ENCODE data around the gene CCL24. TPM values are rescaled to one million over a fixed set of nuclear protein-coding genes. Genes with fewer than 3 reads are reported as not detected.
A peak's percentile ranks its signal among the peaks of the same experiment; 100 is the strongest.
"Not testable (repeated sequence)": the region's sequence is repeated elsewhere in the genome, so short reads cannot be mapped to it uniquely, and the experiment has no call there.

The CCL24 gene
- polyA plus RNA-seq, 2 donors, result 0.68 TPM; not detected in 1

DNA sequence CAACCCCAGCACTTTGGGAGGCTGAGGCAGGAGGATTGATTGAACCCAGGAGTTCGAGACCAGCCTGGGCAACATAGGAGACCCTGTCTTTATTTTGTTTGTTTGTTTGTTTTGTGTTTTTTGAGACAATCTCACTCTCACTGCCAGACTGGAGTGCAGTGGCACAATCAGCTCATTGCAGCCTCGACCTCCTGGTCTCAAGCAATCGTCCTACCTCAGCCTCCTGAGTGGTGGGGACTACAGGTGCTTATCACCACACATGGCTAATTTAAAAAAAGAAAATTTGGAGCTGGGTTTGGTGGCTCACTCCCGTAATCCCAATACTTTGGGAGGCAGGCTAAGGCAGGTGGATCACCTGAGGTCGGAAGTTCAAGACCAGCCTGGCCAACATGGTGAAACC, 30.6 kb upstream of the CCL24 start:
- Histone ChIP-seq H3K27ac (ENCODE audit: low read depth in 2 of 2, low read length in 1 of 2) (no peak overlapping the region), H3K9me3 (ENCODE audit: control insufficient read depth in 2 of 2, insufficient read depth in 1 of 2, low read depth in 1 of 2, low read length in 1 of 2) (no peaks in the 10 kb centered on the region)
- WGBS, 2 donors, result 92 to 93% methylated on average over 5 of the region's 5 CpGs

DNA sequence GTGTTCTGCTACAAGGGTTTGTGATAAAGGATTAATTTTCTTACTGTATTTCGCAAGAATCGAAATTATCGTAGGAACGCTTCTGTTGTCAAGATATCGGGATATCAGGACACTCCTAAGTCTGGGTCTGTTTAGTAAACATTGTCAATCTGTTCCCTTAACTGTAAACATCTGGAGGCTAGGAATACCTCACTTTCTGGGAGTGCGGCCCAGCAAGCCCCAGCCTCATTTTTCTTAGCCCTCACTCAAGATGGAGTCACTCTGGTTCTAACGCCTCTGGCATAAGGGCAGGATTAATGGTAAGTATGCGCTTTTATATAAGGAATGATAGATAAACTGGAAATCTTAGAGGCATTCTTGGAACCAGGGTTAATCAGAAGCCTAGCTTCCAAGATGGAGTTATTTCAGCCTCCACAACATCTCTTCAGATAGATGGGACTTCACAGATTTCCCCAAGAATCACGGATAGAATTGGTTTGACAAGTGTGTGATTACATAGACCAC, 30.1 kb upstream of the CCL24 start:
- H3K9me3 ChIP-seq (ENCODE audit: control insufficient read depth in 2 of 2, insufficient read depth in 1 of 2, low read depth in 1 of 2, low read length in 1 of 2), result no peaks in the 10 kb centered on the region
- H3K36me3 ChIP-seq (ENCODE audit: control insufficient read depth in 2 of 2, insufficient read depth in 2 of 2, low read length in 1 of 2), result no peaks in the 10 kb centered on the region
- no peak overlapping the region for H3K4me3 ChIP-seq (ENCODE audit: low read depth in 1 of 2, low read length in 2 of 2)
- no peak overlapping the region for H3K27ac ChIP-seq (ENCODE audit: low read depth in 2 of 2, low read length in 1 of 2)
- 88 to 91% methylated on average over 9 of the region's 9 CpGs for WGBS, 2 donors
- H3K27me3 ChIP-seq (ENCODE audit: control insufficient read depth in 1 of 2, insufficient read depth in 2 of 2, low read length in 2 of 2), result no peaks in the 10 kb centered on the region
- H3K4me1 ChIP-seq (ENCODE audit: control insufficient read depth in 2 of 2, insufficient read depth in 2 of 2, low read length in 1 of 2), result peaks cover 0 to 6% of the 10 kb centered on the region in 2 donors

More for the DNA sequence above, 30.6 kb upstream of the CCL24 start:
- Histone ChIP-seq H3K36me3 (ENCODE audit: control insufficient read depth in 2 of 2, insufficient read depth in 2 of 2, low read length in 1 of 2) (no peaks in the 10 kb centered on the region), H3K4me1 (ENCODE audit: control insufficient read depth in 2 of 2, insufficient read depth in 2 of 2, low read length in 1 of 2) (peaks cover 0 to 6% of the 10 kb centered on the region in 2 donors), H3K4me3 (ENCODE audit: low read depth in 1 of 2, low read length in 2 of 2) (no peak overlapping the region), H3K27me3 (ENCODE audit: control insufficient read depth in 1 of 2, insufficient read depth in 2 of 2, low read length in 2 of 2) (no peaks in the 10 kb centered on the region)

DNA sequence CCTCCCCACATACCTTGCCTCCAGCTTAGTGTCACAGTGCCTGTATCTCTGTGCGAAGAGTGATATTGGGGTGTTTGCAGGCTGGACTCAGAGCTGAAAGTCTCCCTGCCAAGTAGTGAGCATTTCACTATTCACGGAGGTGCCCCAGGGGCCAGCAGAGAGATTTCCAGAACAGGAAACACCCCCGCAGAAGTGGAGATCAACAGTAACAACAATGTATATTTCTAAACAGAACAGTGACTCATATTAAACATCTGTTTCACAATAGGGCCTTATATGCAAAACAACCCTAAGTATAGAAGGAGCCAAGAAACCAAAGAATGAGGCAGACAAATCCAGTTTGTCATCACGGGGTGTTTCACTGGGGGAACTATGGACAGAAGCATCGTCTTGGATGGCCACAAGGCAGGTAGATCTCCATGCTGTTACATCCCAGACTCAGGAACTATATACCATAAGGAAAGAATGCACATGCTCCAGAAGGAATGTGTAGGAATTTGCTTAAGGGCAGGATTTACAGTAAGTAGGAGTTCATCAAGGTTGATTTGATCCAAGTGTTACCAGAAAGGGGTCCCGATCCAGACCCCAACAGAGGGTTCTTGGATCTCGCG, 29.3 kb upstream of the CCL24 start:
- H3K4me3 ChIP-seq (ENCODE audit: low read depth in 1 of 2, low read length in 2 of 2), result no peak overlapping the region
- H3K9me3 ChIP-seq (ENCODE audit: control insufficient read depth in 2 of 2, insufficient read depth in 1 of 2, low read depth in 1 of 2, low read length in 1 of 2), result no peaks in the 10 kb centered on the region
- H3K36me3 ChIP-seq (ENCODE audit: control insufficient read depth in 2 of 2, insufficient read depth in 2 of 2, low read length in 1 of 2), result no peaks in the 10 kb centered on the region
- 28 to 42% methylated on average over 8 of the region's 8 CpGs for WGBS, 2 donors
- H3K4me1 ChIP-seq (ENCODE audit: control insufficient read depth in 2 of 2, insufficient read depth in 2 of 2, low read length in 1 of 2), result peaks cover 0 to 6% of the 10 kb centered on the region in 2 donors
- H3K27me3 ChIP-seq (ENCODE audit: control insufficient read depth in 1 of 2, insufficient read depth in 2 of 2, low read length in 2 of 2), result no peaks in the 10 kb centered on the region
- H3K27ac ChIP-seq (ENCODE audit: low read depth in 2 of 2, low read length in 1 of 2), result peak overlapping the region; percentile 72 to 77

DNA sequence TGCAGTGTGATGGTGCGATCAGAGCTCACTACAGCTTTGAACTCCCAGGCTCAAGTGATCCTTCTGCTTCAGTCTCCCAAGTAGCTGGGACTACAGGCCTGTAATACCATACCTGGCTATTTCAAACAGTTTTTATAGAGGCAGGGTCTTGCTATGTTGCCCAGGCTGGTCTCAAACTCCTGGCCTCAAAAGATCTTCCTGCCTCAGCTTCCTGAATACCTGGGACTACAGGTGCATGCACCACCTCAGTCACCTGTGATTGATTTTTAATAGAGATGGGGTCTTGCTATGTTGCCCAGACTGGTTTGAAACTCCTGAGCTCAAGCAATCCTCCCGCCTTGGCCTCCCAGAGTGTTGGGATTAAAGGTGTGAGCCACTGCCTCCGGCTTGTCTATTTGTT, 26.4 kb upstream of the CCL24 start:
- Histone ChIP-seq H3K4me3 (ENCODE audit: low read depth in 1 of 2, low read length in 2 of 2) (no peak overlapping the region), H3K36me3 (ENCODE audit: control insufficient read depth in 2 of 2, insufficient read depth in 2 of 2, low read length in 1 of 2) (no peaks in the 10 kb centered on the region), H3K27me3 (ENCODE audit: control insufficient read depth in 1 of 2, insufficient read depth in 2 of 2, low read length in 2 of 2) (no peaks in the 10 kb centered on the region), H3K27ac (ENCODE audit: low read depth in 2 of 2, low read length in 1 of 2) (no peak overlapping the region), H3K9me3 (ENCODE audit: control insufficient read depth in 2 of 2, insufficient read depth in 1 of 2, low read depth in 1 of 2, low read length in 1 of 2) (no peaks in the 10 kb centered on the region), H3K4me1 (ENCODE audit: control insufficient read depth in 2 of 2, insufficient read depth in 2 of 2, low read length in 1 of 2) (peaks cover 0 to 6% of the 10 kb centered on the region in 2 donors)
- WGBS, 2 donors, result 90 to 95% methylated on average over 3 of the region's 3 CpGs

DNA sequence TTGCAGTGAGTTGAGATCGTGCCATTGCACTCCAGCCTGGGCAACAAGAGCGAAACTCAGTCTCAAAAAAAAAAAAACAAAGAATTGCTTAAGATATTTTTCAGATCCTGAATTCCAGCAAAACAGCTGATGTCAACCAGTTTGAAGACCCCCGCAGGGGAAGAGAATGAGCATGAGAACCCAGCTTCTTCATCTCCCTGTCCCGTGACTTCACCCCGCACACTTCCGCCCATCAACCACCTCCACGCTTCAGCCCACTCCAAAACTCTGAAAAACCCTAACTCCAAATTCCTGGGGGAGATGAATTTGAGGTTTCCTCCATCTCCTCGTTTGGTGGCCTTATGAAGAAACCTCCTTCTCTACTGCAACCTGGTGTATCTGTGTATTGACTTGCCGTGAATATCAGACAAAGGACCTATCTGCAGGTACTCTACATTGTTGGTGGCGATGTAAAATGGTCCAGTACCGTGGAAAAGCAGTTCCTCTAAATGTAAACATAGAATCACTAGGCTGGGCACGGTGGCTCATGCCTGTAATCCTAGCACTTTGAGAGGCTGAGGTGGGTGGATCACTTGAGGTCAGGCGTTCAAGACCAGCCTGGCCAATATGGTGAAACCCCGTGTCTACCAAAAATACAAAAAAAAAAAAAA, 24.8 kb upstream of the CCL24 start:
- not testable (repeated sequence) for H3K4me1 ChIP-seq (ENCODE audit: control insufficient read depth in 2 of 2, insufficient read depth in 2 of 2, low read length in 1 of 2); H3K36me3 ChIP-seq (ENCODE audit: control insufficient read depth in 2 of 2, insufficient read depth in 2 of 2, low read length in 1 of 2); H3K9me3 ChIP-seq (ENCODE audit: control insufficient read depth in 2 of 2, insufficient read depth in 1 of 2, low read depth in 1 of 2, low read length in 1 of 2); H3K27ac ChIP-seq (ENCODE audit: low read depth in 2 of 2, low read length in 1 of 2); H3K27me3 ChIP-seq (ENCODE audit: control insufficient read depth in 1 of 2, insufficient read depth in 2 of 2, low read length in 2 of 2); H3K4me3 ChIP-seq (ENCODE audit: low read depth in 1 of 2, low read length in 2 of 2)
- 80 to 84% methylated on average over 14 of the region's 14 CpGs for WGBS, 2 donors

DNA sequence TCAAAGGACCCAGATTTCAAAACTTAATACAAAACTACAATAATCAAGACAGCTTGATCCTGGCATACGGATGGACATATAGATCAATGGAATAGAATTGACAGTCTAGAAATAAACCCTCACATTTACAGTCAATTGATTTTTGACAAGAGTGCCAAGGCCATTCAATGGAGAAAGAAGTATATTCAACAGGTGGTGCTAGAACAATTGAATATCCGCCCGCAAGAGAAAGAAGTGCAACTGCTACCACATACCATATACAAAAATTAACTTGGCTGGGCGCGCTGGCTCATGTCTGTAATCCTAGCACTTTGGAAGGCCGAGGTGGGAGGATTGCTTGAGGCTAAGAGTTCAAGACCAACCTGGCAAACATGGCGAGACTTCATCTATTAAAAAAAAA, 23.2 kb upstream of the CCL24 start:
- H3K4me3 ChIP-seq (ENCODE audit: low read depth in 1 of 2, low read length in 2 of 2), result no peak overlapping the region
- H3K27me3 ChIP-seq (ENCODE audit: control insufficient read depth in 1 of 2, insufficient read depth in 2 of 2, low read length in 2 of 2), result no peaks in the 10 kb centered on the region
- no peaks in the 10 kb centered on the region for H3K4me1 ChIP-seq (ENCODE audit: control insufficient read depth in 2 of 2, insufficient read depth in 2 of 2, low read length in 1 of 2)
- H3K27ac ChIP-seq (ENCODE audit: low read depth in 2 of 2, low read length in 1 of 2), result no peak overlapping the region
- H3K36me3 ChIP-seq (ENCODE audit: control insufficient read depth in 2 of 2, insufficient read depth in 2 of 2, low read length in 1 of 2), result no peaks in the 10 kb centered on the region
- no peaks in the 10 kb centered on the region for H3K9me3 ChIP-seq (ENCODE audit: control insufficient read depth in 2 of 2, insufficient read depth in 1 of 2, low read depth in 1 of 2, low read length in 1 of 2)
- 79 to 82% methylated on average over 7 of the region's 7 CpGs for WGBS, 2 donors

DNA sequence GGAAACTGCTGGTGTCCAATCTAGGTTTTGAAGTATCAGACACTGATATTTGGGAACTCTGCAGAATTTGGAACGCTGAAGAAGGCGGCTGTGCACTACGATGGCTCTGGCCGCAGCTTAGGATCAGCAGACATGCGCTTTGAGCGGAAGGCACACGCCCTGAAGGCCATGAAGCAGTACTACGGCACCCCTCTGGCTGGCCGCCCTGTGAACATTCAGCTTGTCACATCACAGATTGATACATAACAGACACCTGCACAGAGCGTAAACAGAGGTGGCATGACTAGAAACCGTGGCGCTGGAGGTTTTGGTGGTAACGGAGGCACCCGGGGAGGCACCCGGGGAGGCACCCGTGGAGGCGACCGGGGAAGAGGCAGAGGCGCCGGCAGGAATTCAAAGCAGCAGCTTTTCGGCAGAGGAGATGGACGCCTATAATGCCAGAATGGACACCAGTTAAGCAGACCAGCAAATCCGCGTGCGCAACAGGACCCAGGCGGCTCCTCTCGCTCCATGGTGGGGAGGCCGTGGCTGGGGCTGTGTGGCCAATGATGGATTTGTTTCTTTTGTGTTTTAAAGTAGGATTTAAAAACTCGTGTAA, 22.2 kb upstream of the CCL24 start:
- no peaks in the 10 kb centered on the region for H3K4me1 ChIP-seq (ENCODE audit: control insufficient read depth in 2 of 2, insufficient read depth in 2 of 2, low read length in 1 of 2)
- no peaks in the 10 kb centered on the region for H3K9me3 ChIP-seq (ENCODE audit: control insufficient read depth in 2 of 2, insufficient read depth in 1 of 2, low read depth in 1 of 2, low read length in 1 of 2)
- no peaks in the 10 kb centered on the region for H3K36me3 ChIP-seq (ENCODE audit: control insufficient read depth in 2 of 2, insufficient read depth in 2 of 2, low read length in 1 of 2)
- no peak overlapping the region for H3K4me3 ChIP-seq (ENCODE audit: low read depth in 1 of 2, low read length in 2 of 2)
- no peaks in the 10 kb centered on the region for H3K27me3 ChIP-seq (ENCODE audit: control insufficient read depth in 1 of 2, insufficient read depth in 2 of 2, low read length in 2 of 2)
- no peak overlapping the region for H3K27ac ChIP-seq (ENCODE audit: low read depth in 2 of 2, low read length in 1 of 2)
- WGBS, 2 donors, result 89% methylated on average over 29 of the region's 29 CpGs

DNA sequence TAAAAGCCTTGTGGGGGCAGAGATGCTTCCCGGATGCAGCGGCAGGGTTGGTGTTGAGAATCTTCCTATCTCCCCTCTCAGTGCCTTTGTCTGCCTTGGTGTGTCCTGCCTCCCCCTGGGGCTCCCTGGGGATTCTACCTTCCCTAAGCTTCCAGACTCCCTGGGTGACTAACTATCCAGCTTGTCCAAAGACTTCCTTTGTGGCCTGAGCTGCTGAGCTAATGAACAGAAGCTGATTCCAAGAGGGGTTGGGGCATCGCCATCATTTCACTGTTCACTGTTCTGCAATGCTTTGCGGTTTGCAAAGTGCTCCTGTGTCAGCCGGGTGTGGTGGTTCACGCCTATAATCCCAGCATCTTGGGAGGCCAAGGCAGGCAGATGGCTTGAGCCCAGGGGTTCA, 20.1 kb upstream of the CCL24 start:
- not testable (repeated sequence) for H3K27me3 ChIP-seq (ENCODE audit: control insufficient read depth in 1 of 2, insufficient read depth in 2 of 2, low read length in 2 of 2); H3K9me3 ChIP-seq (ENCODE audit: control insufficient read depth in 2 of 2, insufficient read depth in 1 of 2, low read depth in 1 of 2, low read length in 1 of 2); H3K27ac ChIP-seq (ENCODE audit: low read depth in 2 of 2, low read length in 1 of 2); H3K4me3 ChIP-seq (ENCODE audit: low read depth in 1 of 2, low read length in 2 of 2); H3K4me1 ChIP-seq (ENCODE audit: control insufficient read depth in 2 of 2, insufficient read depth in 2 of 2, low read length in 1 of 2); H3K36me3 ChIP-seq (ENCODE audit: control insufficient read depth in 2 of 2, insufficient read depth in 2 of 2, low read length in 1 of 2)
- 71 to 78% methylated on average over 6 of the region's 6 CpGs for WGBS, 2 donors

DNA sequence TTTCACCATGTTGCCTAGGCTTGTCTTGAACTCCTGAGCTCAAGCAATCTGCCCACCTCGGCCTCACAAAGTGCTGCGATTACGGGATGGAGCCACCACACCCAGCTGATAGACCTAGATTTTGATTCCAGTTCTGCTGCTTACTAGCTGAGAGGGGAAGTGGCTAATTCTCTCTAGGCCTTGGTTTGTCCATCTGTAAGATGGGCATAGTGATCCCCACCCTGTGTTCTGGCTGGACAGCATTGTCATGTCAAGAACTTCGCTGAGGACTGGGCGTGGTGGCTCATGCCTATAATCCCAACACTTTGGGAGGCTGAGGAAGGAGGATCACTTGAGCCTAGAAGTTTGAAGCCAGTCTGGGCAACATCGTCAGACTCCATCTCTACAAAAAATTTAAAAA, 17.4 kb upstream of the CCL24 start:
- Histone ChIP-seq H3K9me3 (ENCODE audit: control insufficient read depth in 2 of 2, insufficient read depth in 1 of 2, low read depth in 1 of 2, low read length in 1 of 2) (no peaks in the 10 kb centered on the region), H3K4me1 (ENCODE audit: control insufficient read depth in 2 of 2, insufficient read depth in 2 of 2, low read length in 1 of 2) (no peaks in the 10 kb centered on the region), H3K4me3 (ENCODE audit: low read depth in 1 of 2, low read length in 2 of 2) (no peak overlapping the region), H3K36me3 (ENCODE audit: control insufficient read depth in 2 of 2, insufficient read depth in 2 of 2, low read length in 1 of 2) (no peaks in the 10 kb centered on the region), H3K27ac (ENCODE audit: low read depth in 2 of 2, low read length in 1 of 2) (no peak overlapping the region), H3K27me3 (ENCODE audit: control insufficient read depth in 1 of 2, insufficient read depth in 2 of 2, low read length in 2 of 2) (no peaks in the 10 kb centered on the region)
- WGBS, 2 donors, result 89 to 94% methylated on average over 6 of the region's 6 CpGs

DNA sequence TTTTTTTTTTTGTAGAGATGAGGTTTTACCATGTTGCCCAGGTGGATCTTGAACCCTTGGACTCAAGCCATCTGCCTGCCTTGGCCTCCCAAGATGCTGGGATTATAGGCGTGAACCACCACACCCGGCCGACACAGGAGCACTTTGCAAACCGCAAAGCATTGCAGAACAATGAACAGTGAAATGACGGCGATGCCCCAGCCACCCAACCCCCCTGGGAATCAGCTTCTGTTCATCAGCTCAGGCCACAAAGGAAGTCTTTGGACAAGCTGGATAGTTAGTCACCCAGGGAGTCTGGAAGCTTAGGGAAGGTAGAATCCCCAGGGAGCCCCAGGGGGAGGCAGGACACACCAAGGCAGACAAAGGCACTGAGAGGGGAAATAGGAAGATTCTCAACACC, 16.1 kb upstream of the CCL24 start:
- H3K27ac ChIP-seq (ENCODE audit: low read depth in 2 of 2, low read length in 1 of 2); H3K4me3 ChIP-seq (ENCODE audit: low read depth in 1 of 2, low read length in 2 of 2); H3K27me3 ChIP-seq (ENCODE audit: control insufficient read depth in 1 of 2, insufficient read depth in 2 of 2, low read length in 2 of 2); H3K4me1 ChIP-seq (ENCODE audit: control insufficient read depth in 2 of 2, insufficient read depth in 2 of 2, low read length in 1 of 2); H3K36me3 ChIP-seq (ENCODE audit: control insufficient read depth in 2 of 2, insufficient read depth in 2 of 2, low read length in 1 of 2); H3K9me3 ChIP-seq (ENCODE audit: control insufficient read depth in 2 of 2, insufficient read depth in 1 of 2, low read depth in 1 of 2, low read length in 1 of 2): not testable (repeated sequence)
- WGBS, 2 donors, result 53 to 61% methylated on average over 6 of the region's 6 CpGs
